GM21515 (cell line): ENCODE results near the gene ANO10.

Experiments used
- ATAC-seq: cut with Tn5 transposase; IDR thresholded peaks from one replicate; pipeline ENCODE4 v1.9.1; 2021; ENCODE audit not compliant: unreplicated experiment

Gene ANO10

GRCh38 chr3:43353393-43353792 lies 268.4 kb downstream of the ANO10 start:
- ATAC-seq, result no peak

- no peak for ATAC-seq
These were observed 272.1 kb downstream of the ANO10 start for GRCh38 chr3:43349716-43350115.

- ATAC-seq, result no peak
These were observed 272.8 kb downstream of the ANO10 start for GRCh38 chr3:43348852-43349574.

DNA sequence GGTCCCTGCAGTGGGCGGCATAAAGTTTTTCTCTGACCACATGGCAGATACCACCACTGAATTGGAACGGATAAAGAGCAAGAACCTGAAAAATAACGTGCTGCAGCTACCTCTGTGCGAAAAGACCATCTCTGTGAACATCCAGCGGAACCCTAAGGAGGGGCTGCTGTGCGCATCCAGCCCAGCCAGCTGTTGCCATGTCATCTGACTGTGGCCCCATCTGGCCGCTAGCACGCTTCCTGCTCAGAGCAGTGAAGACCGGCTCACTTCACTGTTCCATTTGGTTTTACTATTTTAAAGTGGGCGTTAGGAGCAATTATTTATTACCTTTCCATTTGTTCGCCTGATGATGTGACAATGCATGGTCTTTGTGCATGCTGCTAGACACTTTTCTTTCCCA lies 273.5 kb downstream of the ANO10 start:
- no peak for ATAC-seq

DNA sequence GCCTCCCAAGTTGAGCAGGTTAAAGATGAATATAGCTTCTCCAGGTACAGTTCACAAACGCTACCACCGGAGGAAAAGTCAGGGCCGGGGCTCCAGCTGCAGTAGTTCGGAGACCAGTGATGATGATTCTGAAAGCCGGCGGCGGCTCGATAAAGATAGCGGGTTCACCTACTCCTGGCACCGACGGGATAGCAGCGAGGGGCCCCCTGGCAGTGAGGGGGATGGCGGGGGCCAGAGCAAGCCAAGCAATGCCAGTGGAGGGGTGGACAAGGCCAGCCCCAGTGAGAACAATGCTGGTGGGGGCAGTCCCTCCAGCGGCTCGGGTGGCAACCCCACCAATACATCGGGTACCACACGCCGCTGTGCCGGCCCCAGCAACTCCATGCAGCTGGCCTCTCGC lies 274.0 kb downstream of the ANO10 start:
- ATAC-seq, result no peak

GRCh38 chr3:43346978-43347749 lies 274.6 kb downstream of the ANO10 start:
- ATAC-seq, result no peak

GRCh38 chr3:43345877-43346276 lies 275.9 kb downstream of the ANO10 start:
- no peak for ATAC-seq

DNA sequence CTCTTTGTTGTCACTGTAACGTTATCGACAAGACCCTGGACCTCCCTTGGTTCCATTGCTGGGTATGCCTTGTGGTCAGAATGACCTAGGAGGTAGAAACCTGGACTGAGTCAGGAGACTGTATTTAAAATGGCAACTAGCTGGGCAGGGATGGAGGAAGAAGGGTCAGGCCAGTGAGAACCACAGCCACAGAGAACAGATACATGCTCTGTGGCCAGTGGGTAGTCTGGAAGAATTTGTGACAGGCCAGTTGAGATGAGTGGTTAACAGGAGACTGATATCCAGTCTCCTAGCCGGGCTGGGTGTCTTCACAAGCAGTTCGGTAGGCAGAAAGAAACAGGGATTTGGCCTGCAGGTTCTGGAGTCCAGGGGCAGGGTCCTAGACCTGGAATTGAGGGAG lies 276.6 kb downstream of the ANO10 start:
- ATAC-seq, result no peak

GRCh38 chr3:43344520-43344919 lies 277.3 kb downstream of the ANO10 start:
- ATAC-seq, result no peak

DNA sequence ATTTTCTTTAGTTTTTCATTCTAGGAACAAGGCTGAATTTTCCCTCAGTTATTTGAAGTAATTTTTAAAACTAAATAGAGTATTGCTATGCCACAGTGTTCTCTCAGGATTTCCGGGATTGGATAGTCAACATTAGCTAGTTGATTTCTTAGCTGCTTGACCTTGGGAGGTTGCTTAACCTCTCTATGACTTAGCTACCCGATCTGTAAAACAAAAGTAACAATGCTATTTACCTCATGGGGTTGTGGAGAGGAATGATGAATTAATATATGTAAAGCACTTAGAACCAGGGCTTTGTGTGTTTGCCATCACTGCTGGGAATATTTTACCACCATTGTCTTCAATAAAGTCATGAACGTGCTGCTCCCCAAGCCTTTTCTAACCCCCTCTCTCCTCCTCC lies 278.0 kb downstream of the ANO10 start:
- no peak for ATAC-seq

DNA sequence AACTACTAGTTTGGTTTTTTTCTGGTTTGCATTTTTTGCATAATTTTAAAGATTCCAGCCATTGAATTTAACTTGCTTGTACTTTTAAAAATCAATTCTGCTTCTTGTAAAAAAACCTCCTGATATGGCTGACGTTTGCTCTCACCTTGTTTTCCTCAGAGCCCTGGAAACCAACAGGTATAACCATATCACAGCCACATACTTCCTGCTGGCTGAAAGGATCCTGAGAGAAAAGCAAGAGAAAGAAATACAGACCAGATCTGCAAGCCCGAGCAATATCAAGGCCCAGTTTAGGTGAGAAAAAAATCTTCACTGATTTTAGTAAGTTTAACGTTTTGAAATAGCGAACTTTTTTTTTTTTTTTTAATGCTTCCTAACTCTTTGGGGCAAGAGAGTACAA lies 278.6 kb downstream of the ANO10 start:
- no peak for ATAC-seq

GRCh38 chr3:43341788-43342187 lies 280.0 kb downstream of the ANO10 start:
- ATAC-seq, result no peak

DNA sequence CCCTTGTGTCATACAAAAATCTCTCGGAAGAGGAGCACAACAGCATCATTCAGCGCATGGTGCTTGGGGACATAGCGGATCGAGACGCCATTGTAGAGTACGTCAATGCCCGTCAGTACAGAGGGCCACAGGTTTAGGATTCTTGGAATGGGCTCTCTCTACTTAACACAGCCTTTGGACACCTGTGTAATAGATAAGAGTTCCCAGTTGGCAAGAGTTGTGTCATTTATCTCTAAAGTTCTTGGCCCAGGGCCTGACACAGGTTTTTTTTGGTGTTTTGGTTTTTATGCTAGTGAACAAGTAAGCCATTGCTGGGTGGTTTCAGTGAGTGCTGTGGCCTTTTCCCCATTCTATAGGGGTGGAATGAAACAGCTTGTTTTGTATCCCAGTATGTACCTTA lies 281.4 kb downstream of the ANO10 start:
- no peak for ATAC-seq

DNA sequence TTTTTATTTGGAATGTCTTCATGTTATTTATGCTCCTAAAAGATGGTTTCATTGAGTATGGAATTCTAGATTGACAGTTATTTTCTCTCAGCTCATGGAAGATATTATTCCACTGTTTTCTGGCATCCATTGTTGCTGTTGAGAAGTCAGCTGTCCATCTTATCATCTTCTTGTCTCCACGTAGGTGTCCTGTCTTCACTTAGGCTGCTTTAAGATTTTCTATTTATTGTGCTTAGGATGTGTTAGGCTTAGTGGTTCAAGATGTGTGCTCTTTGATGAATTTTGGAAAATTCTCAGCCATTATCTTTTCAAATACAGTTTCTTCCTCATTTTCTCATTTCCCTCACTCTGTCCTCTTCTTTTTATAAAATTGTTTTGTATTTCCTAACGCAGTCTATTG lies 283.5 kb downstream of the ANO10 start:
- ATAC-seq, result no peak

DNA sequence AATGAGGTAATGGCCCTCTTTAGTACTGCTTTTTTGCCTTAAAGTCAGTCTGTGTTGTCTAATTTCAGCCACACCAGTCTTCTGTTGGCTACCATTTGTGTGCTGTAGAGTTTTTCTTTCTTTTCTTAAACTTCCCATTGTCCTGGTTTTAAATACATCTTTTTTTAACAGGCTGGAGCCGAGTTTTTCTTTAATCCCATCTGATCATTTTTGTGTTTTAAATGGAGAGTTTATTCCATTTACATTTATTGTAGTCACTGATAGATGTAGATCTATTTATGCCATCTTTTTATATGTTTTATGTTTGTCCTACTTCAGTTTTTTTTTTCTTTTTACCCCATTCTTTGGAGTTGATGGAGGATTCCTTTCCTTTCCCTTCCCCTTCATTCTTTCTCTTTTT lies 286.0 kb downstream of the ANO10 start:
- no peak for ATAC-seq

GRCh38 chr3:43334976-43335375 lies 286.8 kb downstream of the ANO10 start:
- no peak for ATAC-seq

DNA sequence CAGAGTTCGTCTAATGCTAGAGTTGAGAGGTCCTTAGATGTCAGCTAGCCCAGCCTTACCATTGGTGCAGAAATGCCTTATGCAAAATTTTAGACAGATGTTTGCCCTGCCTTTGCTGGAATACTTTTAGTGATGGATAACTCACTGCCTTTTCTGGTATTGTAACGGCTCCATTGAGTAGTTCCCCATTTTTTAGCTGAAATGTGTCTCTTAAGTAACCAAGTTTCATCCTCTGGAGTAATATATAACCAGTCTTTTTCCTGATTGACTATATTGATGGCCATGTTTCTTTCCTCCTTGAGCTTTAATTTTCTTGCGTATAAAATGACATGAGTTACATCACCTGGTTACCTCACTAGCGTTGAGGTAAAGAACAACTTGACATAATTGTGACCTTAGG lies 290.4 kb downstream of the ANO10 start:
- ATAC-seq, result no peak

GRCh38 chr3:43330981-43331380 lies 290.8 kb downstream of the ANO10 start:
- no peak for ATAC-seq

- no peak for ATAC-seq
These were observed 293.2 kb downstream of the ANO10 start for GRCh38 chr3:43328653-43329052.

DNA sequence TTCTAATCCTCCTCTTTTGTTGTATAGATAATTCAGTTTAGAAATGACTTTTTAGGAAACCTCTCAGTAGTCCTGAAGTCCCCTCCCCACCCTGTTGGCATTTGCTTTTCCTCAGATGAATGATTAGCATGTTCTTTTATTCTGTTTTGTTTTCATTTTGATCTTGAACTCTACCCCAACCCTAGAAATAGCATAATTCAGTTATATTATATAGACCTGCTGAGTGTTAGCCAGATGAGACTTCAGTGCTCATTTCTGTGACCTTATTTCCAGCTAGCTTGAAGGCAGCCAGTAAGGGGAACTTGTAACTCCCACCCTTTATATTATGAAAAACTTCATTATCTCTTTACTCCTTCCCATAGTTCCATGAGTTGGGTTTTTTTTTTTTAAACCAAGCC lies 294.2 kb downstream of the ANO10 start:
- ATAC-seq, result no peak

- no peak for ATAC-seq
These were observed 294.8 kb downstream of the ANO10 start for GRCh38 chr3:43326891-43327581.

- no peak for ATAC-seq
These were observed 298.3 kb downstream of the ANO10 start for GRCh38 chr3:43323541-43323940.
